Esophagus squamous epithelium (tissue), 4 donors: ENCODE data around the gene MCL1.

Experiments used
- POLR2A ChIP-seq, 4 donors: fragments of 450-650 bp; IDR thresholded peaks; one replicate each; pipeline ENCODE4 v1.6.1; 2017; ENCODE audit warnings: antibody characterized with exemption in 4 of 4, mild to moderate bottlenecking in 4 of 4, moderate library complexity in 3 of 4
- TF ChIP-seq, protein P1 (sequence below), 6 experiments: fragments of 450-650 bp in 4 of 6; fragments of 200-600 bp in 2 of 6; sonication (generic) in 2 of 6; IDR thresholded peaks; one replicate each; pipeline ENCODE4 v1.5.1; 2016 to 2019; ENCODE audit warnings: antibody characterized with exemption in 6 of 6, mild to moderate bottlenecking in 4 of 6, moderate library complexity in 4 of 6

DNA sequence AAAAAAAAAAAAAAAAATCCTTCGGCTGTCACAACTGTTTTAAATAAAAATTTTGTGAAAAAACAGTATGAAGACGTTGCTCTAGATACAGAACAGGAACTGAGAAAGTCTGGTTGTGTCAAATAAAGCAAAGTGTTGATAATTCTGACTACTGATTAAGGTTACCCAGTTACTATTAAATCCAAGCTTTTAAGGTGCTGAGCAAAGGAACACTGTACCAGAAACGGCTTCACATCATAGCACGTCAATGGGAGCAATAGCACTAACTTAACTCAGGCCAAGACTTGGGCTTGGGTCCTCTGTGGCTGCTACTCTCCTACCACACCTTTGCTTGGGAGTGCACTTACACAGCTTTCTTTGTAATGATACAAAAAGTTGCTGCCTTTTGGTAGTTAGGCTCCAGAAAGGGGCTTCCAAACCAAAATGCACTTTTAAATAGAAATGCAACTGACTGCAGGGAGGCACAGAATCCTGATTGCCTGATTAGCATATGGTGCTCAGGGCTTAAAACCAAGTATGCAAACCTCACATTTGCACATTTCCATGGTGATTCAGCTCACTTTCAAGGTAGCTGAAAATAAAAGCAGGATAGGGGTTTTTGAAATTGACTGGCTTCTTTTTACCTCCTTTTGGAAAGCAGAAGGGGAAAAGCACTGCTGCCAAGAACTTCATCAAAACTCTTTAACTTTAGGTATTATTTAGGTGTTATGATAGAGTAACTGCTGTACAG lies 6.3 kb downstream of the MCL1 start:
- TF ChIP-seq, protein P1, sequence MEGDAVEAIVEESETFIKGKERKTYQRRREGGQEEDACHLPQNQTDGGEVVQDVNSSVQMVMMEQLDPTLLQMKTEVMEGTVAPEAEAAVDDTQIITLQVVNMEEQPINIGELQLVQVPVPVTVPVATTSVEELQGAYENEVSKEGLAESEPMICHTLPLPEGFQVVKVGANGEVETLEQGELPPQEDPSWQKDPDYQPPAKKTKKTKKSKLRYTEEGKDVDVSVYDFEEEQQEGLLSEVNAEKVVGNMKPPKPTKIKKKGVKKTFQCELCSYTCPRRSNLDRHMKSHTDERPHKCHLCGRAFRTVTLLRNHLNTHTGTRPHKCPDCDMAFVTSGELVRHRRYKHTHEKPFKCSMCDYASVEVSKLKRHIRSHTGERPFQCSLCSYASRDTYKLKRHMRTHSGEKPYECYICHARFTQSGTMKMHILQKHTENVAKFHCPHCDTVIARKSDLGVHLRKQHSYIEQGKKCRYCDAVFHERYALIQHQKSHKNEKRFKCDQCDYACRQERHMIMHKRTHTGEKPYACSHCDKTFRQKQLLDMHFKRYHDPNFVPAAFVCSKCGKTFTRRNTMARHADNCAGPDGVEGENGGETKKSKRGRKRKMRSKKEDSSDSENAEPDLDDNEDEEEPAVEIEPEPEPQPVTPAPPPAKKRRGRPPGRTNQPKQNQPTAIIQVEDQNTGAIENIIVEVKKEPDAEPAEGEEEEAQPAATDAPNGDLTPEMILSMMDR (IDR thresholded peaks at IDR 0.05), result no peak
- TF ChIP-seq POLR2A (IDR thresholded peaks at IDR 0.05), result no peak
